ENCODE data around the gene TBX2.

TBX2 gene

GRCh38 chr17:61457226-61457983 is 57.8 kb downstream of the TBX2 start:
- TF ChIP-seq CTCF (IDR thresholded peaks at IDR 0.05) = no peak
- Mint-ChIP-seq H3K27me3 (ENCODE audit: low read depth, poor library complexity) (peaks cover 100% of the 10 kb centered on the region), H3K4me1 (peaks cover 56% of the 10 kb centered on the region), H3K36me3 (ENCODE audit: low read depth) (no peaks in the 10 kb centered on the region), H3K9me3 (no peaks in the 10 kb centered on the region), H3K4me3 (peak overlapping the region; percentile 72), H3K27ac (no peak overlapping the region)
- DNase-seq = peak; percentile 44

DNA sequence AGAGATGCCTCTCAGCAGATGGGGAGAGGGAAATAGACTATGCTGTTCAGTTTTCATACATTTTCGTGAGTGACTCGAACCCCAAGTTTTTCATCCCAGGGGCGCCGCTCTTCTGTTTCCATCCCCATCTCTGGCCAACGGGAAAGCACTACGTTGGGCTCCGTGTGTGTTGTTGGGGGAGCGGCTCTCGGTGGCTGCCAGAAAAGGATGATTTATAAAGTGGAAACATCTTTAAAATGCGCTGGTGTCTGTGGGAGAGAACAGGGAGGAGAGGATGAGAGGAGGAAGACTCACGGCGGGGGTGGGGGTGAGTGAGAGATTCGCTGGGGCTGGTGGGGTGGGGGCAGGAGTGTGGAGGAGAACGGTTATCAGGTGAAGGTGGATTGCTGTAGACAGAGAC is 58.4 kb downstream of the TBX2 start:
- Mint-ChIP-seq H3K9me3 (no peaks in the 10 kb centered on the region), H3K27ac (no peak overlapping the region), H3K36me3 (ENCODE audit: low read depth) (no peaks in the 10 kb centered on the region), H3K4me3 (peak overlapping the region; percentile 30), H3K27me3 (ENCODE audit: low read depth, poor library complexity) (peaks cover 100% of the 10 kb centered on the region), H3K4me1 (peaks cover 56% of the 10 kb centered on the region)
- DNase-seq = no peak
- no peak for TF ChIP-seq CTCF (IDR thresholded peaks at IDR 0.05)

- H3K27me3 Mint-ChIP-seq (ENCODE audit: low read depth, poor library complexity) = peaks cover 98% of the 10 kb centered on the region
- H3K4me3 Mint-ChIP-seq = no peak overlapping the region
- no peak overlapping the region for H3K27ac Mint-ChIP-seq
- peaks cover 57% of the 10 kb centered on the region for H3K4me1 Mint-ChIP-seq
- H3K9me3 Mint-ChIP-seq = no peaks in the 10 kb centered on the region
- no peak for DNase-seq
- TF ChIP-seq CTCF (IDR thresholded peaks at IDR 0.05) = no peak
- no peaks in the 10 kb centered on the region for H3K36me3 Mint-ChIP-seq (ENCODE audit: low read depth)
These were observed 58.9 kb downstream of the TBX2 start for GRCh38 chr17:61458421-61459141.
